ENCODE data around the gene SGSM2.

SGSM2 gene

DNA sequence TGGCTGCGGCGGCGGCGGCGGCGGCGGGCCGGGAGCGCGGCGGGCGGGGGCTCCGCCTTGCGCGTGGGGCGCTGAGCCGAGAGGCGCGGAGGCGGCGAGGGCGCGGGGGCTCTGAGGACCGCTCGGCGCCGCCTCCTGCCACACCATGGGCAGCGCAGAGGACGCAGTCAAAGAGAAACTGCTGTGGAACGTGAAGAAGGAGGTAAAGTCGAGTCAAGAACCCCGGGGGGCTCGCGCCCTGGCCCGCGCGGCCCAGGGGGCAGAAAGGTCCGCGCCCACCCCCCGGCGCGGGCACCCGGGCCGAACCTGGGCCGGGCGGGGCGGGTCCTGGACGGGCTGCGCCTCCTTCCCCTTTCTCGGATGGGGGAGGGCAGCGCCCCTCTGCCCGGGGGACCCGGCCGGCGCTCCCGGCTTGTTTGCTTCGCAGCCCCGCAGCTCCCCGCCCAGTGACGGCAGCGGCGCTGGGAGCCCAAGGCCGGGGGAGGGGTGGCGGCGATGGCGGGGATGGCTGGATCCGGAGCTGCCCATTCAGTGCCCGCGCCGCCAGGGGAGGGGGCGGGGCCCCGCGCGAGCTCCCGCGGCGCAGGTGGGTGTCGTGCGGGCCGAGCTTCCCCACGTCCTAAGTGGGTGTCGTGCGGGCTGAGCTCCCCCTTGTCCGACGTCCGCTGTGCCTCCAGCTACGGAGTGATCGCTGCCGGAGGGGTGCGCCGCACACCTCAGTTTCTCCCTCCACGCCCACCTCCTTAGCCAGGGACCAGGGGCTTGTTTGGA lies 428 bp downstream of the SGSM2 start:
- no peak for DNase-seq

DNA sequence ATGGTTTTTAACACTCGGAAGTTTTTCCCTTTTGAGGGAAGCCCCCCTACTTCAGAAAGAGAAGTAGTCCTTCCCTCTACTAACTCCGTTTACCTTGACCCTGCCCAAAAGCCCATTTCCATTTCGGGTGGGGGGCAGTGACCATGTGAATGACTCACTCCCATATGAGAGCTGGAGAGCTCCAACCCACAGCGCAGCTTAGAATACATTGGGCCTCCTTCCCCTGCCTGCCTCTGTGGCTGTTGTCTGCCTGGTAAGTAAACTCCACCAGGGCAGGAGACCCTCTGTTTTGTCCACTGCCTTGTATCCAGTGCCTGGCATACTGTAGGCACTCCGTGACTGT lies 985 bp downstream of the SGSM2 start:
- DNase-seq = no peak

GRCh38 chr17:2343421-2343820 lies 6.1 kb downstream of the SGSM2 start:
- DNase-seq = no peak

DNA sequence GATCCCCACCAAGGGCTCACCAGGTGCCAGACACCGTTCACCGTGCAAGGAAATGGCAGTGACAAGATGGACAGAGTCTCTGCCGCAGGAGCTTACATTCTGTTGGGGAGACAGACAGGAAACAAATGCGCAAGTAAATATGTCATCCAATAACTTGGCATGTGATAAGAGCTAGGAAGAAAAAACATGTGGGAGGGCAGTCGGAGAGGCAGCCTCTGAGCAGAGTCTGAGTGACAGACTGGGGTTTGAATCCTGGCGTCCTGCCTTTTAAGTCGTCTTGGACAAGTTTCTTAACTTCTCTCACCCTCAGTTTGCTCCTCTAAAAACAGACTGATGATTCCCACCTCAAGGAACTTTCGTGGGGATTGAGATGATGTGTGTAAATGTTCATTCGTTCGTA lies 7.2 kb downstream of the SGSM2 start:
- DNase-seq = no peak

GRCh38 chr17:2346475-2346874 lies 9.2 kb downstream of the SGSM2 start:
- no peak for DNase-seq

DNA sequence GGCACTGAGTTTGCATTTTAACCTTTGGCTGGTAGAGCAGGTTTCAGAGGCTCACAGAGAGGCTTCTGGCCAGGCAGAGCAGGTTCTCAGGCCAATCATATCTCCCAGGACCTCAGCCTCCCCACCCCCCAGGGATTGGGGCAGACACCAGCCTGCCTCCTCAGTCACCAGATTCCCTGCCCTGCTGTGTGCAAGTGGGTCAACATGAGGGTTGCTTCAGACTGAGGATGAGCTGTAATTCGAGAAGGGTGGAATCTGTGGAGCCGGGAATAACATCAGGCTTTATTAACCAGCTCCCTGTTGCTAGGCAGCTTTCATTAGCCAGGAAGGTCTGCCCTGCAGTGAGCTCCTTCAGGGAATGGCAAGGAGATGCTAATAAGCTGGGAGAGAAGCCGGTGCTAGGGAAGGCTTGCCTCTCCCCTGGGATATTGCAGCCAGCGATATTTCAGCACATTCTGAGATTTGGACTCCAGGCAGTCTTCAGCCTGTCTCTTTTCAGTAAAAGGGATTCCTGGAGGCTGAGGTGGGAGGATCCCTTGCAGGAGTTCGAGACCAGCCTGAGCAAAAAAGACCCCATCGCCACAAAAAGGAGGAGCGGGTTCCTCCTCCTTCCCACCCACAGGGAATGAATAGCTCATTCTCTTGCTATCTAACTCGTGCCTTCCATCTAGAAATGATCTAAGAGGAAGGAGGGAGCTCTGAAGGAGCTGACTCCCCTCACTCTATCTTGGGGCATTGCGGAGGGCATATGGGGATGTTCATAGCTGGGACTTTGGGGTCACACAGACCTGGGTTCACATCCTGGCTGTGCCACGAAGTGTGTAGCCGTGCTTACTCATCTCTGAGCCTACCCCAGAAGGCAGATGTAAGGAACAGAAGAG lies 10.7 kb downstream of the SGSM2 start:
- DNase-seq = peak; percentile 69

GRCh38 chr17:2351269-2351668 lies 14.0 kb downstream of the SGSM2 start:
- no peak for DNase-seq

- no peak for DNase-seq
Observed at GRCh38 chr17:2354311-2354710, 17.0 kb downstream of the SGSM2 start.

DNA sequence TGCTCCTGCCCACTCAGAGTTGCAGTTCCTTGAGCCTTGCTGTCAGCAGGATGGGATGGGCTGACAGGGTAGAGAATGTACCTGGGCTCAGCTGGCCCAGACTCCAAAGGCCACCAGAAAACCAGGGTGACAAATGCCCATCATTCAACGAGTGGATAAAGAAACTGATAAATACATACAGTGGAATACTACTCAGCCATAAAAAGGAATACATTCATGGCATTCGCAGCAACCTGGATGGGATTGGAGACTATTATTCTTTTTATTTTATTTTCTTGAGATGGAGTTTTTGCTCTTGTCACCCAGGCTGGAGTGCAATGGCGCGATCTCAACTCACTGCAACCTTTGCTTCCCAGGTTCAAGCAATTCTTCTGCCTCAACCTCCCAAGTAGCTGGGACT lies 19.9 kb downstream of the SGSM2 start:
- DNase-seq = no peak

- no peak for DNase-seq
Observed at GRCh38 chr17:2357931-2358434, 20.7 kb downstream of the SGSM2 start.

- DNase-seq = no peak
Observed at GRCh38 chr17:2361010-2361760, 23.9 kb downstream of the SGSM2 start.

- DNase-seq = no peak
Observed at GRCh38 chr17:2362016-2362415, 24.7 kb downstream of the SGSM2 start.

- no peak for DNase-seq
Observed at GRCh38 chr17:2362416-2362815, 25.1 kb downstream of the SGSM2 start.

- no peak for DNase-seq
Observed at GRCh38 chr17:2362881-2363280, 25.6 kb downstream of the SGSM2 start.

DNA sequence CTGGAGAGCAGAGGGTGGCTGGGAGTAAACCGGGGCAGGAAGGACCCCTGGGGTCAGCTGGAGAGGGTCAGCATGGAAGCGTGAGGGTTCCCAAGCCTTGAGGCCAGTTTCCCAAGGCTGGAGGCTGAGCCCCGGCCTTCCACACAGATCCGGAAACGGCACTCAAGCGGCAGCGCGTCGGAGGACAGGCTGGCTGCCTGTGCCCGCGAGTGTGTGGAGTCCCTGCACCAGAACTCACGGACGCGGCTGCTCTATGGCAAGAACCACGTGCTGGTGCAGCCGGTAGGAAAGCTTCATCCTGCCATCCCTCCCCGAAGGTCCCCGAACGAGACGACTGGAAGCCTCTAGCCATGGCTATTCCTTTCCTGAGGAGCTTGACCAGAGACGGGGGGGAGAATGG lies 26.0 kb downstream of the SGSM2 start:
- DNase-seq = no peak

- no peak for DNase-seq
Observed at GRCh38 chr17:2363851-2364762, 26.8 kb downstream of the SGSM2 start.

- no peak for DNase-seq
Observed at GRCh38 chr17:2364763-2365116, 27.4 kb downstream of the SGSM2 start.

- no peak for DNase-seq
Observed at GRCh38 chr17:2365132-2365531, 27.8 kb downstream of the SGSM2 start.

- no peak for DNase-seq
Observed at GRCh38 chr17:2366747-2367494, 29.6 kb downstream of the SGSM2 start.

GRCh38 chr17:2368359-2368758 lies 31.1 kb downstream of the SGSM2 start:
- peak; percentile 79 for DNase-seq

- DNase-seq = no peak
Observed at GRCh38 chr17:2369039-2369438, 31.7 kb downstream of the SGSM2 start.
